Measurements from ENCODE around the gene CNOT3.
"Not testable (repeated sequence)": the region's sequence is repeated elsewhere in the genome, so short reads cannot be mapped to it uniquely, and the experiment has no call there.

The CNOT3 gene

GRCh38 chr19:54191011-54191810 is 53.6 kb downstream of the CNOT3 start, which contains the start of gene TSEN34:
Gene TSEN34, plus strand, starts transcription at chr19:54191308. Its CDS starts 57 bp downstream, at chr19:54191365.
- peak; percentile 69 to 85 (median 74) for DNase-seq (ENCODE audit: low read depth in 4 of 4, low spot score in 1 of 4)

DNA sequence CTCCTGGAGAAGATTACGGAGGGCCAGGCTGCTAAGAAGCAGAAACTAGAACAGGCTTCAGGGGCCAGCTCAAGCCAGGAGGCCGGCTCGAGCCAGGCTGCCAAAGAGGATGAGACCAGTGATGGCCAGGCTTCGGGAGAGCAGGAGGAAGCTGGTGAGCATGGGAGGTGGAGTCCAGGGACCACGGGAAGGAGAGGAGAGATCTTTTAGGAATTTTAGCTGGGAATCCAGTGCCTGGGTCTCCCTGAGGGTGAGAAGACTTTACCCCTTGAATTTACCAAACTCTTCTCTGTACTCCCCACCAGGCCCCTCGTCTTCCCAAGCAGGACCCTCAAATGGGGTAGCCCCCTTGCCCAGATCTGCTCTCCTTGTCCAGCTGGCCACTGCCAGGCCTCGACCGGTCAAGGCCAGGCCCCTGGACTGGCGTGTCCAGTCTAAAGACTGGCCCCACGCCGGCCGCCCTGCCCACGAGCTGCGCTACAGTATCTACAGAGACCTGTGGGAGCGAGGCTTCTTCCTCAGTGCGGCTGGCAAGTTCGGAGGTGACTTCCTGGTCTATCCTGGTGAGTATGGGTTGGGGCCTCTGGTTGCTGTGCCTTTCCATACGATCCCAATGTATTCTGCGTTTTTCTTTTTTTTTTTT is 54.4 kb downstream of the CNOT3 start:
- DNase-seq (ENCODE audit: low read depth in 4 of 4, low spot score in 1 of 4): no peak

DNA sequence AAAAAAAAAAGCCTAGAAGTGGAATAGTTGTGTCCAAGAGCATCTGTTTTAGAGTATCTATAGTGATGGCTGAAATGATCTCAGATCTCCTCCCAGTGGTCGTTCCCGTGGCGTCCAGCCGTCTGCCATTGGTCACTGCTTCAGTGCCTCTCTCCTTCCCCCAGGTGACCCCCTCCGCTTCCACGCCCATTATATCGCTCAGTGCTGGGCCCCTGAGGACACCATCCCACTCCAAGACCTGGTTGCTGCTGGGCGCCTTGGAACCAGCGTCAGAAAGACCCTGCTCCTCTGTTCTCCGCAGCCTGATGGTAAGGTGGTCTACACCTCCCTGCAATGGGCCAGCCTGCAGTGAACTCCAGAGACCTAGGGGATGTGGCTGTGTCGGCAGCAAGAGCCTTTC is 55.4 kb downstream of the CNOT3 start:
- DNase-seq (ENCODE audit: low read depth in 4 of 4, low spot score in 1 of 4): no peak

DNA sequence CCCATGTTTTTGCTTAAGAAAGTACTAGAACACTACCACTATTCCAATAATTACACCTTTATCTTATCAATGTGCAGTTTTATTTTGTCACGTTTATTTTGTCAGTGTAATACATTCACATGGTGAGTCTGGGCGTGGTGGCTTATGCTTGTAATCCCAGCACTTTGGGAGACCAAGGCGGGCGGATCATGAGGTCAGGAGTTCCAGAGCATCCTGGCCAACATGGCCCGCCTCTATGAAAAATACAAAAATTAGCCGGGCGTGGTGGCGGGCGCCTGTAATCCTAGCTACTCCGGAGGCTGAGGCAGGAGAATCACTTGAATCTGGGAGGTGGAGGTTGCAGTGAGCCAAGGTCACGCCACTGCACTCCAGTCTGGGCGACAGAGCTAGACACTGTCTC is 56.9 kb downstream of the CNOT3 start:
- DNase-seq (ENCODE audit: low read depth in 4 of 4, low spot score in 1 of 4): not testable (repeated sequence)

DNA sequence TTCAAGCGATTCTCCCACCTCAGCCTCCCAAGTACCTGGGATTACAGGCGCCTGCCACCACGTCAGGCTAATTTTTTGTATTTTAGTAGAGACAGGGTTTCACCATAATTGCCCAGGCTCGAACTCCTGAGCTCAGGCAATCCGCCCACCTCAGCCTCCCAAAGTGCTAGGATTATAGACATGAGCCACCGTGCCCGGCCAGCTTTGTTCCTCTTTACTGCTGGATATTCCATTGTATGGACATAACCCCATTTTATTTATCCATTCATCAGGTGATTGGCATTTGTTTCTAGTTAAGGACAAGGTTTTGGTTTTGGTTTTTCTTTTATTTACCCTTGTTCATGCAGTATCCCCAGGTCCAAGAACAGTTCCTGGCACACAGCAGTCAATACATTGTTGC is 59.0 kb downstream of the CNOT3 start:
- DNase-seq (ENCODE audit: low read depth in 4 of 4, low spot score in 1 of 4): no peak

GRCh38 chr19:54197121-54197520 is 59.6 kb downstream of the CNOT3 start:
- DNase-seq (ENCODE audit: low read depth in 4 of 4, low spot score in 1 of 4): no peak

GRCh38 chr19:54199401-54199800 is 61.8 kb downstream of the CNOT3 start:
- no peak for DNase-seq (ENCODE audit: low read depth in 4 of 4, low spot score in 1 of 4)

DNA sequence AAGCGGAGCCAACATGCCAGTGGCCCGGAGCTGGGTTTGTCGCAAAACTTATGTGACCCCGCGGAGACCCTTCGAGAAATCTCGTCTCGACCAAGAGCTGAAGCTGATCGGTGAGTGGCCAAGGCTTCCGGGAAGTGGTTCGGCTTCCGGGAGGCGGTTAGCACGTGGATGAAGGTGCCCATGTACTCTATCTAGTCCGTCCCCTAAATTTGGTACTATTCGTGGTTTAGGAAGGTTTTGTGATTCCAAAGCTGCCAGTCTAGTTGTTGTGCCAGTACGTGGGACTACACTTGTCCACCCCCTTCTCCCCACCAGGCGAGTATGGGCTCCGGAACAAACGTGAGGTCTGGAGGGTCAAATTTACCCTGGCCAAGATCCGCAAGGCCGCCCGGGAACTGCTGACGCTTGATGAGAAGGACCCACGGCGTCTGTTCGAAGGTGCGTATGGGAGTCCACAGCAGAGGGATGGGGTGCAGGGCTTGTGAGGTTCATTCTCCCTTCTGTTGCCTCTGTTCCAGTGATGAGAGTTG is 63.7 kb downstream of the CNOT3 start:
- no peak for DNase-seq (ENCODE audit: low read depth in 4 of 4, low spot score in 1 of 4)

DNA sequence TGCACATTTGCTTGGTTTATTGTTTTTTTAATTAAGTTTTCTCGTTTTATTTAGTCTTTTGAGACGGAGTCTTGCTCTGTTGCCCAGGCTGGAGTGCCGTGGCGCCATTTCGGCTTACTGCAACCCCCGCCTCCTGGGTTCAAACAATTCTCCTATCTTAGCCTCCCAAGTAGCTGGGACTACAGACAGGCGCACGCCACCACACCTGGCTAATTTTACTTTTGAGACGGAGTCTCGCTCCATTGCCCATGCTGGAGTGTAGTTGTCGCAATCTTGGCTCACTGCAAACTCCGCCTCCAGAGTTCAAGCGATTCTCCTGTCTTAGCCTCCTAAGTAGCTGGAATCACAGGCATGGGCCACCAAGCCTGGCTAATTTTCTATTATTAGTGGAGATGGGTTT is 64.4 kb downstream of the CNOT3 start:
- DNase-seq (ENCODE audit: low read depth in 4 of 4, low spot score in 1 of 4): no peak

DNA sequence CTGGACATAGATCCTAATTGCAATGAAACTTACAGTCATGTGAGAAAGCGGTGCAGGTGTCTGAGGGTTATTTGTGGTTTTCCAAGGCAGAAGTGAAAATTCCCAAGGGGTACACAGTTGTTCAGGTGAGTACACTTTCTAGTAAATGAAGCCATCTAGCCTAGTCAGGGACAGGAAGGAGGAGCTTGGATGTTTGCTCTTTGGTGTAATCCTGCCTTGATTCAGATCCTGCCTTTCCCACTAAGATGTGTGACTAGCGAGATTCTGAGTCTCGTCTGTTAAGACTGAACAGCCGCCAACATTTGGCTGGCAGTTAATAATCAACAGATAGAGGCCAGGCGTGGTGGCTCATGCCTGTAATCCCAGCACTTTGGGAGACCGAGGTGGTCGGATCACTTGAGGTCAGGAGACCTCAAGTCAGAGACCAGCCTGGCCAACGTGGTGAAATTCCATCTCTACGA is 65.6 kb downstream of the CNOT3 start:
- DNase-seq (ENCODE audit: low read depth in 4 of 4, low spot score in 1 of 4): no peak

GRCh38 chr19:54204767-54205468 is 67.4 kb downstream of the CNOT3 start:
- no peak for DNase-seq (ENCODE audit: low read depth in 4 of 4, low spot score in 1 of 4)
